Karpas-422 (cell line): Measurements from ENCODE around the gene CYP26A1. TPM values are rescaled to one million over a fixed set of nuclear protein-coding genes. Genes with fewer than 3 reads are reported as not detected.

Source experiments
- DNase-seq: peaks from one replicate; pipeline ENCODE4 v3.0.0-alpha.2; 2015
- H2AFZ ChIP-seq: fragments of 200-600 bp; sonication (generic); 2 replicates; pipeline ENCODE4 v1.6.1; 2014; ENCODE audit warnings: antibody characterized with exemption, low read length, mixed read lengths
- H3K27ac ChIP-seq: fragments of 200-600 bp; sonication (generic); 2 replicates; pipeline ENCODE4 v1.5.1; 2014; ENCODE audit warnings: mild to moderate bottlenecking, low read length, moderate library complexity
- H3K27me3 ChIP-seq: fragments of 200-600 bp; sonication (generic); 2 replicates; pipeline ENCODE4 v1.6.1; 2014; ENCODE audit warnings: low read length, mixed read lengths
- H3K36me3 ChIP-seq: fragments of 200-600 bp; sonication (generic); 2 replicates; pipeline ENCODE4 v1.6.1; 2014; ENCODE audit warnings: low read length, mixed read lengths; ENCODE audit not compliant: insufficient read depth
- H3K4me1 ChIP-seq: fragments of 200-600 bp; sonication (generic); 2 replicates; pipeline ENCODE4 v1.6.1; 2014; ENCODE audit warnings: mild to moderate bottlenecking, low read length, mixed read lengths
- H3K4me2 ChIP-seq: fragments of 200-600 bp; sonication (generic); 2 replicates; pipeline ENCODE4 v1.6.1; 2014; ENCODE audit warnings: low read length, low read depth, mild to moderate bottlenecking; ENCODE audit not compliant: poor library complexity, severe bottlenecking
- H3K4me3 ChIP-seq: fragments of 200-600 bp; sonication (generic); 2 replicates; pipeline ENCODE4 v1.5.1; 2014; ENCODE audit warnings: mild to moderate bottlenecking, antibody characterized with exemption, low read length, mixed read lengths
- H3K79me2 ChIP-seq: fragments of 200-600 bp; sonication (generic); 2 replicates; pipeline ENCODE4 v1.6.1; 2014; ENCODE audit warnings: mild to moderate bottlenecking, low read length, mixed read lengths
- H3K9ac ChIP-seq: fragments of 200-600 bp; sonication (generic); 2 replicates; pipeline ENCODE4 v1.6.0; 2014; ENCODE audit warnings: low read length
- H3K9me2 ChIP-seq: fragments of 200-600 bp; sonication (generic), shearing (Covaris generic); replicated peaks from 2 replicates; pipeline ENCODE4 v1.6.0; 2014; ENCODE audit warnings: mild to moderate bottlenecking, low read length, moderate library complexity; ENCODE audit not compliant: insufficient read depth
- H3K9me3 ChIP-seq: fragments of 300-700, 200-600 bp; sonication (generic); 2 replicates; pipeline ENCODE4 v1.6.1; 2014; ENCODE audit warnings: low read length, mixed read lengths
- H4K20me1 ChIP-seq: fragments of 200-600 bp; sonication (generic); 2 replicates; pipeline ENCODE4 v1.6.1; 2014; ENCODE audit warnings: mild to moderate bottlenecking, antibody characterized with exemption, low read length, low read depth; ENCODE audit not compliant: insufficient read depth
- total RNA-seq: library from RNA; depleted of rRNA; stranded (reverse); fragments of >200 nt; shearing (Covaris generic); gene quantifications from 2 replicates; pipeline ENCODE4 v1.2.3, GENCODE V29; 2014; ENCODE audit warnings: low replicate concordance

Gene CYP26A1
- total RNA-seq, 1 experiment from 2014 or later = not detected

- Histone ChIP-seq H3K4me3 (peak overlapping the region; percentile 64), H3K9me3 (no peaks in the 10 kb centered on the region), H3K36me3 (no peaks in the 10 kb centered on the region), H3K4me2 (peak overlapping the region; percentile 62), H2AFZ (no peak overlapping the region), H3K79me2 (no peaks in the 10 kb centered on the region), H3K27ac (no peak overlapping the region), H3K9me2 (no peaks in the 10 kb centered on the region), H3K27me3 (no peaks in the 10 kb centered on the region), H4K20me1 (no peaks in the 10 kb centered on the region), H3K9ac (peak overlapping the region; percentile 45; the same call in 1 of the 2 replicates), H3K4me1 (peaks cover 4% of the 10 kb centered on the region)
- DNase-seq = peak; percentile 56
These were observed 479 bp downstream of the CYP26A1 start for GRCh38 chr10:93074147-93074596.

GRCh38 chr10:93074597-93075368, 1.1 kb downstream of the CYP26A1 start:
- Histone ChIP-seq H3K4me2 (no peak overlapping the region), H3K4me1 (peaks cover 4% of the 10 kb centered on the region), H3K27ac (no peak overlapping the region), H4K20me1 (no peaks in the 10 kb centered on the region), H3K36me3 (no peaks in the 10 kb centered on the region), H3K9me3 (no peaks in the 10 kb centered on the region), H3K4me3 (no peak overlapping the region), H3K27me3 (no peaks in the 10 kb centered on the region), H3K9ac (no peak overlapping the region), H3K9me2 (no peaks in the 10 kb centered on the region), H3K79me2 (no peaks in the 10 kb centered on the region), H2AFZ (no peak overlapping the region)
- no peak for DNase-seq

DNA sequence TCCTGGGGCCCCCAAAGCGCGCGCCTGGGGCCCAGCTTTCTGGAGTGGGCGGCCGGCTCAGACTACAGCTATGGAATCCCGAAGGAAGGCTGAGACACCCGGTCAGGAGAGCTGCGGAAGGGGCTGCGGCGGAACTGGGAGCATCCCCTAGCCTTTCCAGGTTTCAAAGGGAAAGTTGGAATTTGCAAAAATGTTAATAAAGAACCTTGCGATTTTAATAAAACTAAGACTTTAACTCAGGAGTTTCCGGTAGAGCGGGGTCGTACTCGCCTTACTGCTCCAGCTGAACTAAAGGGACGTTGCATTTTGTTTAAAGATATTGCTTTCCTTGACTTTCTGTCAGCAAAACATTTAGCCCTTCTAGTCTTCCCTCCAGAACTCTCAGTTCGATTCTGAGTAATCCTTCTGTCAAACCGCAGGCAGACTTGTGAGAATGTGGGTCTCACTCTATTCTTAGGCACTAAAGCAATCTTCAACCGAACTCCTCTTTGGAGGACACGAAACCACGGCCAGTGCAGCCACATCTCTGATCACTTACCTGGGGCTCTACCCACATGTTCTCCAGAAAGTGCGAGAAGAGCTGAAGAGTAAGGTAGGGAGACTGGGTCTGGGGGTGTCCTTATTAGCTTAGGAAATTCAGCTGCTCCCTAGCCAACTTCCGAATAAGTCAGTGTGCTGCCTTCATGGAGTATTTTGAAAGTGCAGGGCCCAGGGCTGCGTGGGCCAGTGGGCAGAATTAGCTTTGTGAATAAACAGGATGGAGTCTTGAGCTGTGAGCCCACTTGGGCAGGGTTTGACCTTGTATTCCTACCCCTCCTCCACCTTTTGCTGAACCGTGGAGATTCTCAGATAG, 1.9 kb downstream of the CYP26A1 start:
- Histone ChIP-seq H3K4me2 (no peak overlapping the region), H3K36me3 (no peaks in the 10 kb centered on the region), H3K27ac (no peak overlapping the region), H3K9me2 (no peaks in the 10 kb centered on the region), H3K79me2 (no peaks in the 10 kb centered on the region), H2AFZ (no peak overlapping the region), H3K27me3 (no peaks in the 10 kb centered on the region), H3K4me3 (no peak overlapping the region), H3K4me1 (peaks cover 4% of the 10 kb centered on the region), H3K9ac (no peak overlapping the region), H3K9me3 (no peaks in the 10 kb centered on the region), H4K20me1 (no peaks in the 10 kb centered on the region)
- no peak for DNase-seq

DNA sequence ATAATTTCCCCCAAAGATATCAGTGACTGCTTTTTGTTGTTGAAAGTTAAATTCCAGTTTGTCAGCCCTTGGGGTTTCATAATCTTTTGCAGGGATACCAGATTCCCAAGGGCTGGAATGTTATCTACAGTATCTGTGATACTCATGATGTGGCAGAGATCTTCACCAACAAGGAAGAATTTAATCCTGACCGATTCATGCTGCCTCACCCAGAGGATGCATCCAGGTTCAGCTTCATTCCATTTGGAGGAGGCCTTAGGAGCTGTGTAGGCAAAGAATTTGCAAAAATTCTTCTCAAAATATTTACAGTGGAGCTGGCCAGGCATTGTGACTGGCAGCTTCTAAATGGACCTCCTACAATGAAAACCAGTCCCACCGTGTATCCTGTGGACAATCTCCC, 3.2 kb downstream of the CYP26A1 start:
- no peak for DNase-seq
- Histone ChIP-seq H3K36me3 (no peaks in the 10 kb centered on the region), H3K4me2 (no peak overlapping the region), H3K27me3 (no peaks in the 10 kb centered on the region), H3K4me3 (no peak overlapping the region), H3K79me2 (no peaks in the 10 kb centered on the region), H4K20me1 (no peaks in the 10 kb centered on the region), H2AFZ (no peak overlapping the region), H3K4me1 (peaks cover 4% of the 10 kb centered on the region), H3K9me3 (no peaks in the 10 kb centered on the region), H3K9me2 (no peaks in the 10 kb centered on the region), H3K27ac (no peak overlapping the region), H3K9ac (no peak overlapping the region)

DNA sequence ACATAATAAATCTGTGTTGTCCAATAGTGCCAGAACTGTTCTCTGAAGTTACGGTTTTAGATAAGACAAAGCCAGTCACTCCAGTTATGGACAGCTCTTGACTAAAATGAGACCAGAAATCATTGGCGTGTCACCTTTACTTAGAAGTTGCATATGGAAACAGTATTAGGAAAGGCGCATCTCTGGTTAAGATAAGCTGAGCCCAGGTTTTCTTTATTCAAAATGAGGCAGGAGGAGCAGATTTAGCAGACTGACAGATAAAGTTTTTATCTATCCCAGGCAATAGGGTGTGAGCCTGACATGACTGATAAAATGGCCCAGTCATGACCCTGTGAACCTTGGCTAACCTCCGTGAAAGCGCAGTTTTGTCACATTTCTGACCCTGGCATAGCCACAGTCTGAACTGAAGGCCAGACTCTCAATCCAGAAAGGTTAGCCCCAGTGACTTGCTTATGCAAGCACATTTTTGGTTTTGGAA, 4.2 kb downstream of the CYP26A1 start:
- Histone ChIP-seq H3K4me3 (no peak overlapping the region), H3K9ac (no peak overlapping the region), H3K36me3 (no peaks in the 10 kb centered on the region), H3K9me3 (no peaks in the 10 kb centered on the region), H2AFZ (no peak overlapping the region), H3K79me2 (no peaks in the 10 kb centered on the region), H3K27ac (no peak overlapping the region), H3K4me1 (peaks cover 4% of the 10 kb centered on the region), H3K27me3 (no peaks in the 10 kb centered on the region), H3K4me2 (no peak overlapping the region), H3K9me2 (no peaks in the 10 kb centered on the region), H4K20me1 (no peaks in the 10 kb centered on the region)
- DNase-seq = no peak

DNA sequence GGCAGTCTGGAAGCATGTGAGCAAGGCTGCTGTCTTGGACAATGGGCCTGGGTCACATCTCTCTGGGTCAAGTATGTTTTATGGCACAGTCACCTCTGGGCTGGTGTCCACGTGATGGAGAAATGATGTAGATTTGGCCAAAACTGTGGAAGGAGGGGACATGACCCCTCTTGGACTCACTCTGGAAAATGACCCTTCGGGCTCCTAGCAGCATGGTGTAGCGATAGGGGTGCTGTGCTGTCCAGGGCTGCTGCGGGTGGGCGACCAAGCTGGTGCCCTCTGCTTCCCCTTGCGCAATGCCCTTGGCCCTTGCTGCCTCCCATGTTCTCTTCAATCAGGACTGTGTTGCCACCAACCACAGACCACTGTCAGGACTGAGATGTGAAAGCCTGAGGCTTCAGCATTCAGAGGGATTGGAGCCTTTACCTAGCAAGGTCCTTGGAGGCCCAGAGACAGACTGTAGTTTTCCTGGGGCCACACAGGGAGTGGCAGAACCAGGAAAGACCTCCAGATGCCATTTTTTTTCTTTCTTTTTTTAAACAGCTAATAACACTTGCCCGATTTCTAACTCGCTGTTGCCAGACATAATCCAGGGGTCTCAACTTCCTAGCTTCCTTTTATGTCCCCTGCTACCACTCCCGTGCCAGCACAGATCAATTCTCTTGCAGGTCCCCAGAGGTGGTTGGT, 6.1 kb downstream of the CYP26A1 start:
- no peak overlapping the region for H3K4me2 ChIP-seq
- no peak overlapping the region for H3K9ac ChIP-seq
- no peaks in the 10 kb centered on the region for H3K36me3 ChIP-seq
- no peak overlapping the region for H2AFZ ChIP-seq
- no peak overlapping the region for H3K27ac ChIP-seq
- no peak for DNase-seq
- no peaks in the 10 kb centered on the region for H3K79me2 ChIP-seq
- H3K27me3 ChIP-seq = no peaks in the 10 kb centered on the region
- H3K4me3 ChIP-seq = no peak overlapping the region
- no peaks in the 10 kb centered on the region for H4K20me1 ChIP-seq
- no peaks in the 10 kb centered on the region for H3K4me1 ChIP-seq
- H3K9me3 ChIP-seq = no peaks in the 10 kb centered on the region
- no peaks in the 10 kb centered on the region for H3K9me2 ChIP-seq

DNA sequence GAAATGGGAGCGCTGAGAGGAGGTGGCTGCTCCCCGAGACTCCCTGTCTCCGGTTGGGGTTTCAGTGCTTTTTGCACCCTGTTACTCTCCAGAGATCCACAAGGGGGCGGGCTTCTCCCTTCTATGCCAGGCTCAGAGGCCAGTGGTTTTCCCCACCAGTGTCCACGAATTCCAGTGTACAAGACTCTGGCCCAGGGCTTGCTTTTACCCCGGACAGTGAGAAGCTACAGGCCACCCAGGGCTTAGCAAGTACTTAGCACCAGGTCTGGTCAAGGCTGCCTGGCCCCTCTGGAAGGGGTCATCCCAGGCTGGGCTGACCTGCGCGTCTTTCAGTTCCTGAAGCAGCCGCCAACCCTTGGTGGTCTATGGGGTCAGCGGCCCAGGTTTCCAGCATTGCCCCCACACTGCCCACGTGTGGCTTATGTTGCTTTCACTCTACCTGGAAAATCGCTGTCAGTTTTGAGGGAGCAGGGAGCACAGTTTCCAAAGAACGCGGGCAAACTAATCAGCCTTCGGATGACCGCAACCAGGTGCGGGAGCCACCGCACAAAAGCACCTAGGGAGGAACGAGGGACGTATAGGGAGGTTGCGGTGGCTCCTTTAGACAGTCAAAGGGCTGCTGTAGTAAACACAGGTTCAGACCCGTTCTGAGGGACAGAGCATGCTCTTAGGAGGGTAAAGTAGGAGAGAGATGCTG, 6.8 kb downstream of the CYP26A1 start:
- peak; percentile 59 for DNase-seq
- H3K79me2 ChIP-seq = no peaks in the 10 kb centered on the region
- H3K36me3 ChIP-seq = no peaks in the 10 kb centered on the region
- no peak overlapping the region for H3K4me2 ChIP-seq
- no peaks in the 10 kb centered on the region for H3K9me2 ChIP-seq
- no peaks in the 10 kb centered on the region for H3K9me3 ChIP-seq
- no peak overlapping the region for H2AFZ ChIP-seq
- H3K27ac ChIP-seq = no peak overlapping the region
- no peaks in the 10 kb centered on the region for H4K20me1 ChIP-seq
- no peak overlapping the region for H3K4me3 ChIP-seq
- H3K27me3 ChIP-seq = no peaks in the 10 kb centered on the region
- H3K9ac ChIP-seq = no peak overlapping the region
- H3K4me1 ChIP-seq = no peaks in the 10 kb centered on the region
